NT2/D1 (cell line): Measurements from ENCODE around the gene FKBP9.
A peak's percentile ranks its signal among the peaks of the same experiment; 100 is the strongest.
"Not testable (repeated sequence)": the region's sequence is repeated elsewhere in the genome, so short reads cannot be mapped to it uniquely, and the experiment has no call there.

Experiments used
- DNase-seq: peaks from one replicate; pipeline ENCODE4 v3.0.0-alpha.2; 2011; ENCODE audit warnings: low read depth, low spot score
- H3K27me3 ChIP-seq: 2 replicates; pipeline ENCODE4 v1.6.0; 2011; ENCODE audit warnings: mild to moderate bottlenecking; ENCODE audit not compliant: insufficient read length, insufficient read depth
- H3K36me3 ChIP-seq: 2 replicates; pipeline ENCODE4 v1.6.1; 2011; ENCODE audit warnings: mild to moderate bottlenecking, low read length, mixed read lengths; ENCODE audit not compliant: insufficient read depth, insufficient read length
- H3K4me1 ChIP-seq: 2 replicates; pipeline ENCODE4 v1.5.1; 2011; ENCODE audit not compliant: insufficient read depth, insufficient read length
- H3K4me3 ChIP-seq: 2 replicates; pipeline ENCODE4 v1.5.1; 2011; ENCODE audit warnings: low read depth; ENCODE audit not compliant: insufficient read length
- H3K9ac ChIP-seq: 2 replicates; pipeline ENCODE4 v1.6.0; 2011; ENCODE audit warnings: low read depth; ENCODE audit not compliant: insufficient read length
- H3K9me3 ChIP-seq: 2 replicates; pipeline ENCODE4 v1.5.1; 2011; ENCODE audit warnings: mild to moderate bottlenecking, low read length; ENCODE audit not compliant: insufficient read depth
- SUZ12 ChIP-seq: IDR thresholded peaks from 2 replicates; pipeline ENCODE4 v1.6.1; 2011; ENCODE audit not compliant: insufficient read length, insufficient read depth; ENCODE audit errors: extremely low read depth
- YY1 ChIP-seq: IDR thresholded peaks from 2 replicates; pipeline ENCODE4 v1.6.1; 2011; ENCODE audit not compliant: insufficient read length, insufficient read depth
- ZNF274 ChIP-seq: IDR thresholded peaks from 2 replicates; pipeline ENCODE4 v1.6.1; 2011; ENCODE audit warnings: mild to moderate bottlenecking, low read depth, low read length

The FKBP9 gene

GRCh38 chr7:32958046-32959025 is 1.1 kb downstream of the FKBP9 start:
- no peaks in the 10 kb centered on the region for H3K36me3 ChIP-seq
- no peaks in the 10 kb centered on the region for H3K9me3 ChIP-seq
- no peak for DNase-seq
- H3K4me1 ChIP-seq = no peaks in the 10 kb centered on the region
- H3K9ac ChIP-seq = peak overlapping the region; percentile 91
- no peak for TF ChIP-seq SUZ12
- no peak for TF ChIP-seq ZNF274
- TF ChIP-seq YY1 = no peak
- peak overlapping the region; percentile 97 for H3K4me3 ChIP-seq
- H3K27me3 ChIP-seq = peaks cover 39% of the 10 kb centered on the region

- H3K9ac ChIP-seq, H3K4me1 ChIP-seq, H3K27me3 ChIP-seq, H3K36me3 ChIP-seq, H3K9me3 ChIP-seq, DNase-seq, H3K4me3 ChIP-seq: not testable (repeated sequence)
Observed at GRCh38 chr7:32963880-32964301, 6.7 kb downstream of the FKBP9 start.

GRCh38 chr7:32964461-32965159 is 7.4 kb downstream of the FKBP9 start:
- not testable (repeated sequence) for H3K9ac ChIP-seq, H3K36me3 ChIP-seq, DNase-seq, H3K9me3 ChIP-seq, H3K4me3 ChIP-seq, H3K4me1 ChIP-seq, H3K27me3 ChIP-seq

GRCh38 chr7:32966489-32967267 is 9.4 kb downstream of the FKBP9 start:
- not testable (repeated sequence) for H3K9me3 ChIP-seq, DNase-seq, H3K36me3 ChIP-seq, H3K9ac ChIP-seq, H3K4me3 ChIP-seq, H3K4me1 ChIP-seq, H3K27me3 ChIP-seq

DNA sequence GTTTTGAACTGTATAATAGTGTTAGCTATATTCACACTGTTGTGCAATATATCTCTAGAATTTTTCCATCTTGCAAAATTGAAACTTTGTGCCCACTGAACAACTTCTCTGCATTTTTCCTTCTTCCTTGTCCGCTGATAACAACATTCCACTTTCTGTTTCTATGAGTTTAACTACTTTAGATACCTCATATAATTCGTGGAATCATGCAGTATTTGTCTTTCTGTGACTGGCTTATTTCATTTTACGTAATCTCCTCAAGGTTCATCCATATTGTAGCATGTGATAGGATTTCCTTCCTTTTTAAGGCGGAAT is 10.0 kb downstream of the FKBP9 start:
- not testable (repeated sequence) for H3K4me1 ChIP-seq, H3K4me3 ChIP-seq, H3K9ac ChIP-seq, H3K36me3 ChIP-seq, DNase-seq, H3K9me3 ChIP-seq, H3K27me3 ChIP-seq

GRCh38 chr7:32971967-32972366 is 14.7 kb downstream of the FKBP9 start:
- not testable (repeated sequence) for H3K27me3 ChIP-seq, H3K4me1 ChIP-seq, H3K9ac ChIP-seq, H3K9me3 ChIP-seq, H3K36me3 ChIP-seq, H3K4me3 ChIP-seq, DNase-seq

DNA sequence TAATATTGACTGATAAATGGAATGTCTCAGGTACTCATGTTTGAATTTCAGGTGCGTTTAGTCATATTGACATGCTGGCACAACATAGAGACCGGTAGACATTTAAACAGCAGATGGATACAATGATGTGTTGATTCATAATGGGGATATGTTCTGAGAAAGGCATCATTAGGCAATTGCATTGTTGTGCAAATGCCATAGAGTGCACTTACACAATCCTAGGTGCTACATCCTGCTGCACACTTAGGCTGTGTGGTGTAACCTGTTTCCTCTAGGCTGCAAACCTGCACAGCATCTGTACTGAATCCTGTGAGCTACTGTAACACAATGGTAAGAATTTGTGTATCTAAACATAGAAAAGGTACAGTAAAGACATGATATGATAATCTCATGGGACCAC is 19.9 kb downstream of the FKBP9 start:
- not testable (repeated sequence) for H3K36me3 ChIP-seq, H3K9me3 ChIP-seq, H3K9ac ChIP-seq, H3K27me3 ChIP-seq, H3K4me1 ChIP-seq, DNase-seq, H3K4me3 ChIP-seq

DNA sequence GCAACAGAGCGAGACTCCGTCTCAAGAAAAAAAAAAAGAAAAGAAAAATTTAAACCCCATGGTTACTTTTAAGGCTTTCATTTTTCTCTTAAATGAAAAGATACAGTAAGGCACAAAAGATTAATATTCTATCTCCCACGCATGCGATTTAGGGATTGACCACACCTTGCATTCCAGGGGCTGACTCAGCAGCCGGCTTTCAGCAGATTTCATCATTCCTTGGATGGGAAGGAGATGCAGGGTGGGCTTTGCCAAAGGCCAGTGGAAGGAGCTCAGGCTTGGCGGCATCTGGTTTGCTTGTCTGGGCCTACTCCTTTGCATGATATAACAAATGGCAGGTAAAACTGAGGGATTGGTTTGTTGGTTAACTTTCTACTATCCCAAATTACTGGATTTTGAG is 22.0 kb downstream of the FKBP9 start:
- H3K9ac ChIP-seq, DNase-seq, H3K4me3 ChIP-seq, H3K27me3 ChIP-seq, H3K36me3 ChIP-seq, H3K4me1 ChIP-seq, H3K9me3 ChIP-seq: not testable (repeated sequence)

GRCh38 chr7:32979902-32980301 is 22.7 kb downstream of the FKBP9 start:
- not testable (repeated sequence) for H3K4me3 ChIP-seq, H3K4me1 ChIP-seq, H3K9ac ChIP-seq, H3K9me3 ChIP-seq, DNase-seq, H3K36me3 ChIP-seq, H3K27me3 ChIP-seq

DNA sequence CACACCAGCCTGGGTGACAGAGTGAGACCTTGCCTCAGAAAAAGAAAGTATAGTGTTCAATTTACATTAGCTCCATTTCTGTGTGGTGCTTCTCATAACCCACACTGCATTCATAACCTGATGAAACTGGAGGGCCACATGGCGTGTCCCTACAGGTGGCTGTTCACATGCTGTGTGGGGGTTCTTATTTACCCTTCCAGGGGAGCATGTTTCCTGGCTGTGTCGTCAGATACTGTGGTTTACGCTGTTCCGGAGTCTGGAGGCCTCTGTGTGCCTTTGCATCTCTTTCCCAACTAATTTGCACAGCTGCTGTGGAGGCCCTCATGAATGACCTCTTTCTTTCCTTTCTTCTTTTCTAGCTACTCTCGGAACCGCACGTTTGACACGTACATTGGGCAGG is 30.9 kb downstream of the FKBP9 start:
- DNase-seq, H3K9ac ChIP-seq, H3K4me1 ChIP-seq, H3K27me3 ChIP-seq, H3K36me3 ChIP-seq, H3K9me3 ChIP-seq, H3K4me3 ChIP-seq: not testable (repeated sequence)

- not testable (repeated sequence) for H3K9me3 ChIP-seq, H3K4me1 ChIP-seq, H3K4me3 ChIP-seq, H3K27me3 ChIP-seq, H3K9ac ChIP-seq, H3K36me3 ChIP-seq, DNase-seq
Observed at GRCh38 chr7:32991068-32991585, 33.9 kb downstream of the FKBP9 start.
